SH-SY5Y (cell line): ENCODE results near the gene GRB10.

Source experiments
- GATA2 ChIP-seq: IDR thresholded peaks from 2 replicates; pipeline ENCODE4 v1.6.1; 2011; ENCODE audit warnings: mild to moderate bottlenecking, low read depth, low read length
- GATA3 ChIP-seq: IDR thresholded peaks from 2 replicates; pipeline ENCODE4 v1.6.1; 2011; ENCODE audit warnings: low read depth, mild to moderate bottlenecking, low read length, moderate library complexity

GRCh38 chr7:50743016-50743415 lies 39.7 kb downstream of the GRB10 start:
- TF ChIP-seq GATA3 (no peak), GATA2 (no peak)
